ENCODE results near the gene AKNA.

DNA sequence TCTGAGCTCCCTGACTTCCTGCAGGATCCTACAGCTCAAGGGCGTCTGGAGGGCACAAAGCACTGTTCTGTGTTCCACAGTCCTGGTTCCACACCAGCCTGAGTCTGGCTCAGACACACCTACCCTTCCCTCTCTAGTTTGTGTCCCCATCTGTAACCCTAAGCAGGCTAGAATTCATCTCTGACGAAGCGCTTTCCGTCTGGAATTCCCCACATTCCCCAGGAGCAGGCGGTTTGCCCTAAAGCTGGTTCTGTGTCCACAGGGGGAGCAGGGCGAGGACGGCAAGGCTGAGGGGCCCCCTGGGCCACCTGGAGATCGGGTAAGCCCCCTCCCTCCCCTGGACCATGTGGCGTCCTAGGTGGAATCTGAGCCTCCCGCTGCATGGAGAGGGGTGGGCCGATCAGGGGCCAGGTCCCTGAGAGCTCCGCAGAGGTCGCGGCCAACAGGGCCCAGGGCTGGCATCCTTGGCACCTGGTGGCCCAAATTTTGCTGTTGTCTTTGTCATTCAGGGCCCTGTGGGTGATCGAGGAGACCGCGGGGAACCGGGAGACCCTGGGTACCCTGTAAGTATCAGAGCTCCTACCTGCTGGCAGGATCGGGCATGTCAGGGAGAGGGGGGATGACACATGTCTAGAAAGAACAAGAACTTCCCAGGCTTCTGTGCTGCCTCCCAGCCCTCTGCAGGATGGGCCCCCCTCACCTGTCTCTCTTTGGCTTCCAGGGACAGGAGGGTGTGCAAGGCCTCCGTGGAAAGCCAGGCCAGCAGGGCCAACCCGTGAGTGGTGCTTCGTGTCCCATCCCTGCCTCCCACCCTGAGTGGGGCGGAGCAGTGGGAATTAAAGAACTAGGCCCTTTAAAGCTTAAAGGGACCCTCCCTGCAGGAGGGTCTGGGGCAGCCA is 99.3 kb downstream of the AKNA start:
- TF ChIP-seq POLR2AphosphoS5 (IDR thresholded peaks at IDR 0.05; ENCODE audit: insufficient read depth in 1 of 2, low read depth in 1 of 2) (no peak), POLR2A (IDR thresholded peaks at IDR 0.05) (no peak)

Data from vagina (tissue), 2 donors.